Measurements from ENCODE around the gene ELF4. TPM values are rescaled to one million over a fixed set of nuclear protein-coding genes. Genes with fewer than 3 reads are reported as not detected.
A peak's percentile ranks its signal among the peaks of the same experiment; 100 is the strongest.

Gene ELF4
- total RNA-seq, 2 experiments from 2014 or later, result 23.9 to 27.5 TPM

DNA sequence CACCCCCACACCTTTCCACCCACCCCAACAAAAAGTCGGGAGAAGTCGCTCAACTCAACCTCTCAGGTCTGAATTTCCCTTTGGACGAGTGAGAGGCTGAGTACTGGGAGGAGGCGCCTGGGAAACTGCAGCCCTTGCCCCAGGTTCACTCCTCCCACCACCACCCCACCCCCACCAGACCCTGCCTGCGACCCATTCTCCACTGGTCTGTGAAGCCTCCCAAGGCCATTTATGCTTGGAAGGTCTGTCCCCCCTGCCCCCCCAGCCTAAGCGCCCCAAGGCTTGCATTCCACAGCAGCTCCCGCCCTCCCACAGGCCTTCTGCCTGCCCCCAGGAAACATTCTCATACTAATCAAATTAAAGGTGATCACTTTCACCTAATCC, 27.2 kb downstream of the ELF4 start:
- intact Hi-C loops (cut with DNase I, micrococcal nuclease), result loop anchor here (2.0 to 10.0 kb wide), 5 partner anchors 38 to 262 kb away; partner anchors contain the start of genes RAB33A (in 1 of the 2) and ZNF280C (in 1 of the 2)
- CTCF ChIA-PET, result no interaction called here
- Mint-ChIP-seq H3K9me3 (ENCODE audit: low read depth) (no peaks in the 10 kb centered on the region), H3K27me3 (no peaks in the 10 kb centered on the region), H3K36me3 (ENCODE audit: low read depth) (peaks cover 18% of the 10 kb centered on the region), H3K4me1 (peaks cover 73% of the 10 kb centered on the region), H3K4me3 (peak overlapping the region; percentile 74), H3K27ac (peak overlapping the region; percentile 94)
- POLR2A ChIA-PET, result interaction anchor here (0.5 kb wide), 1 partner anchor 81 kb away, joined by 4 read pairs; no protein-coding TSS in a partner anchor
- DNase-seq, result no peak
- no peak for ATAC-seq

DNA sequence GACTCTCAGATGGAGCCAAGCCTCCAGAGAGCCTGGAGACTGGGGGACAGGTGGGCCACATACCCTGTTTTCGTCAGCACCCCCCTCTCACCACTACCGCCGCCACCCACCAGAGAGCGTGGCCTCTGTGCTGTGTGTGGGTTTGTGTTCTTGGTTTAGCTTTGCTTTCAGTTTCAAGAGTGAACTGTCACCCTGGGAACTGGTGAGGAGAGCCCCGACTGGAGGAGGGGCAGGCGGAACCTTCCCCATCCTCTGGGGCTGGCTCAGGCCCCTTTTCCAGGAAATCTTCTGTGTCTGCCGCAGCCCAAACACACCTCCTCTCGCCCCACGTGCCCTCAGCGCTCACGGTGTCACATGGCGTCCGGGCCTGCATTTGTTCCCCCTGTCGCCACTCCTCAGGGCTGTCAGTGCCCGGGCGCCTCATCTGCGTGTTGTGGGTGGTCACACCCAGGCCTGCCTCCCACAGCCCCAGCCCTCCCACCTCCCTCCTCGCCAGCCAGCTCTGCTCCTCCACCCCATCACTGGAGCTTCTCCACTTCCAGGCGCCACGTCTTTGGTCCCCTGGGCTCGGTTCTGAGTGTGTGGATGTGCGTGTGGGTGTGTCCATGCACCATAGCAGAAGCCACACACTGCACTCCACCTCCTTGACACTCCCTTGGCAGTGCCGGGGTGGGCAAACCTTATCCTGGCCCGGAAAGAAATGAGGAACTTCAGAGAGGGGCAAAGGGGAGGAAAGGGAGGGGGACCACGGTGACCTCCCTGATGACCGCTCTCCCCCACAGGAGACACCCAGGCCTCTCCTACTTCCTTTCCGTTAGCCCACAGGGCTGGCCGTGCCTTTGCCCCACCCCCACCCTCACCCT, 27.8 kb downstream of the ELF4 start:
- POLR2A ChIA-PET, result interaction anchor here (0.5 kb wide), 2 partner anchors 15 to 82 kb away, joined by 3 to 4 read pairs; no protein-coding TSS in a partner anchor
- Mint-ChIP-seq H3K27ac (peak overlapping the region; percentile 92), H3K4me3 (peak overlapping the region; percentile 45), H3K27me3 (no peaks in the 10 kb centered on the region), H3K4me1 (peaks cover 67% of the 10 kb centered on the region), H3K9me3 (ENCODE audit: low read depth) (no peaks in the 10 kb centered on the region), H3K36me3 (ENCODE audit: low read depth) (peaks cover 16% of the 10 kb centered on the region)
- peak; percentile 64 for ATAC-seq
- intact Hi-C loops (cut with DNase I, micrococcal nuclease), result loop anchor here (1.0 to 10.0 kb wide), 8 partner anchors 10 to 262 kb away; partner anchors contain the start of genes ELF4 (in 1 of the 2), RAB33A (in 1 of the 2) and ZNF280C (in 1 of the 2)
- CTCF ChIA-PET, result interaction anchor here (0.7 to 4.1 kb wide), 4 partner anchors 14 to 54 kb away, joined by 3 to 67 read pairs (median 4); no protein-coding TSS in a partner anchor
- peak; percentile 88 for DNase-seq

DNA sequence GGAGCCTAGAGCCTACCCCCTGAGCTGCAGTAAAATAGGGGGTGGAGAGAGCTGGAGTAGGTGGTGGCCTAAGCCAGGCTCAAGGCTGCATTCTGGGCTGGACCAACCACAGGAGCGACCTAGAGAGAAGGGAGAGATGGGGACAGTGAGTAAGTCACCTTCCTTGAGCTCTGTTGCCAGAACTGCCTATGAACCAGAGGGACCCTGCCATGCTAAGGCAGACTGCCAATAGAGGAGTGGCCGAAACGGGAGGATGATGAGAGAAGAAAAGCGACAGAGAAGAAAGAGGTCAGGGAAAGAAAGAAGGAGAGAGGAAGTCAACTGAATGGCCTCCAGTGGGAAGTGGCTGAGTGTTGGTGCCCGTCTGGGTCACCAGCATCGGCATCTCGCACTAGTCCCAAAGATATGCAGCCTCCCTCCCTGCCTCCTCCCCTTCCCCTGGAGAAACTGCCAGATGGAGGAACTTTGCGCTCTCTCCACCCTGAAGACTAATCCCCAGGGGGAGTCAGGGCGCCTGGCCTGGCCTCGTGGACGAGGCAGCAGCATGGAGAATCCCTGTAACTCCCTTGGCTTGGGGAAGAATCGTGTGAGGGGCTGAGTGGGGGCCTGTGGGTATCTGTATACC, 28.8 kb downstream of the ELF4 start:
- peak overlapping the region; percentile 45 for H3K4me3 Mint-ChIP-seq
- H3K4me1 Mint-ChIP-seq, result peaks cover 59% of the 10 kb centered on the region
- ChIA-PET CTCF (interaction anchor here (0.7 to 4.1 kb wide), 9 partner anchors 13 to 144 kb away, joined by 3 to 67 read pairs (median 4); no protein-coding TSS in a partner anchor), POLR2A (interaction anchor here (1.1 kb wide), 1 partner anchor 84 kb away, joined by 4 read pairs; the partner anchor contains the start of gene AIFM1)
- no peaks in the 10 kb centered on the region for H3K9me3 Mint-ChIP-seq (ENCODE audit: low read depth)
- H3K27me3 Mint-ChIP-seq, result no peaks in the 10 kb centered on the region
- H3K27ac Mint-ChIP-seq, result peak overlapping the region; percentile 92
- no peak for ATAC-seq
- DNase-seq, result no peak
- peaks cover 16% of the 10 kb centered on the region for H3K36me3 Mint-ChIP-seq (ENCODE audit: low read depth)
- intact Hi-C loops (cut with DNase I, micrococcal nuclease), result loop anchor here (1.0 to 10.0 kb wide), 8 partner anchors 11 to 263 kb away; partner anchors contain the start of genes ELF4 (in 1 of the 2), RAB33A (in 1 of the 2) and ZNF280C (in 1 of the 2)

DNA sequence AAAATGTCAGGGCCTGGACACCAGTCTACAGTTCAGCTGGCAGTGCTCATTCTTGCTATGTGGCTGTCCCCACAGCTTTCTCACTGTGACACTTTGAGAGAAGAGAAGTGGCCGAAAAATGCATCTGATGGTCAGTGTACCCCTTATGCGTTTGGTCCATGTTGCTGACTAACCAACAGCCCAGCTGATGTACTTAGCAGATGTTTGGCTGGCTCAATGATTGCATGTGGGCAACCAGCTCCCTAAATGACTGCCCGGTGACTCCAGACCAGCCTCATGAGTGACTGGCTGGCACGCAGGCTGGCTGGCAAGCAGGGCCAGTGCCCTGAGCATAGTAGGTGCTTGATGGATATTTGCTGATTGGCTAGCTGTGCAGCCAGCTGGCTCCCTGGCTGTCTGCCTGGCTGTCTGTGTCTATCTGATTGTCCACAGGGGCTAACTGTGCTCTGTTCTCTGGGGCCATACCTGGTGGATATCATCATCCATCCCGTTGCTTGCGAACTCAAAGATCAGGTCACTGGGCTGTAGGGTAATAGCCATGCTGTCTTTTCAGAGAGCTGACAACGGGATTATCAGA, 29.4 kb downstream of the ELF4 start:
- no peak overlapping the region for H3K27ac Mint-ChIP-seq

DNA sequence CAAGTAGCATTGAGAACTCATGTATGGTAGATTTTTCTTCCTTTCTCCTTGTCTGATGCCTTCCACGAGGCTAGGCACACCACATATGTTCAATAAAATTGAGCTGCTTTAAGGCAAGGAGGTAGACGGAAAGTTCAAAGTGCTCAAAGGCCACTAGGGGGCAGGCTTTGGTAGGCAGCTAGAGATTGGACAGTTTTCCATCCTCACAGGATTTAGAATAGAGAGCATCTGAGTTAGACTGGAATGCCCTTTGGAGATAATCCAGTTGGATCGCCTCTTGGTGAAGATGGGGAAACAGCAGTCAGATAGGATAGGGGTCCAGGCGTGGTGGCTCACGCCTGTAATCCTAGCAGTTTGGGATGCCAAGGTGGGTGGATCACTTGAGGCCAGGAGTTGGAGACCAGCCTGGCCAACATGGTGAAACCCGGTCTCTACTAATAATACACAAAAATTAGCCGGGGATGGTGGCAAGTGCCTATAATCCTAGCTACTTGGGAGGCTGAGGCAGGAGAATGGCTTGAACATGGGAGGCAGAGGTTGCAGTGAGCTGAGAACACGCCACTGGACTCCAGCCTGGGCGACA, 30.4 kb downstream of the ELF4 start:
- DNase-seq (peak; percentile 72), ATAC-seq (no peak)
- peaks cover 15% of the 10 kb centered on the region for H3K36me3 Mint-ChIP-seq (ENCODE audit: low read depth)
- peak overlapping the region; percentile 26 for H3K27ac Mint-ChIP-seq
- ChIA-PET CTCF (interaction anchor here (0.6 to 4.1 kb wide), 33 partner anchors 9 to 466 kb away, joined by 3 to 67 read pairs (median 4); partner anchors contain the start of gene UTP14A), POLR2A (no interaction called here)
- no peaks in the 10 kb centered on the region for H3K9me3 Mint-ChIP-seq (ENCODE audit: low read depth)
- no peaks in the 10 kb centered on the region for H3K27me3 Mint-ChIP-seq
- H3K4me3 Mint-ChIP-seq, result no peak overlapping the region
- intact Hi-C loops (cut with DNase I, micrococcal nuclease), result loop anchor here (1.0 to 10.0 kb wide), 4 partner anchors 92 to 265 kb away; partner anchors contain the start of genes RAB33A (in 1 of the 2) and ZNF280C (in 1 of the 2)
- peaks cover 45% of the 10 kb centered on the region for H3K4me1 Mint-ChIP-seq

More for the DNA sequence above, 29.4 kb downstream of the ELF4 start:
- no peaks in the 10 kb centered on the region for H3K9me3 Mint-ChIP-seq (ENCODE audit: low read depth)
- no peaks in the 10 kb centered on the region for H3K27me3 Mint-ChIP-seq
- DNase-seq (no peak), ATAC-seq (no peak)
- H3K4me3 Mint-ChIP-seq, result no peak overlapping the region
- ChIA-PET CTCF (interaction anchor here (0.5 to 4.1 kb wide), 14 partner anchors 14 to 194 kb away, joined by 3 to 67 read pairs (median 3); no protein-coding TSS in a partner anchor), POLR2A (interaction anchor here (1.1 kb wide), 1 partner anchor 85 kb away, joined by 4 read pairs; the partner anchor contains the start of gene AIFM1)
- H3K36me3 Mint-ChIP-seq (ENCODE audit: low read depth), result peaks cover 14% of the 10 kb centered on the region
- intact Hi-C loops (cut with DNase I, micrococcal nuclease), result loop anchor here (1.0 to 10.0 kb wide), 4 partner anchors 91 to 264 kb away; partner anchors contain the start of genes RAB33A (in 1 of the 2) and ZNF280C (in 1 of the 2)
- H3K4me1 Mint-ChIP-seq, result peaks cover 54% of the 10 kb centered on the region

DNA sequence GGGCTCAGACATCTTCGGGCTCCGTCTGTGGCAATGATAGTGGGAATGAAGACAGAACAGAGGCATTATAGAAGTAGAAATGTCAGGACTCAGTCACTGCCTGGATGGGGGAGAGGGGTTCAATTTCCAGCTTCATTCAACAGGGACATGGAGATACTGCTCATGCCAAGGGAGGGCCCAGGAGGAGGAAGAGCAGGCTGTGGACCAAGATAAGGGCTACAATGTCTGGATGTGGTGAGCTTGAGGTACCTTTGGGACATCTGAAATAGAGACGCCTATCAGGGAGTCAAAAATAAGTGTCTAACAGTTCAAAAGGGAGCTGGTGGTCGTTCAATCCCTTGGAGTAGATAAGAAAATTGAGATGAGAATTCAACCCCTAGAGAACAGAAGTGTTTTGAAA, 34.5 kb downstream of the ELF4 start:
- Mint-ChIP-seq H3K4me1 (peaks cover 8% of the 10 kb centered on the region), H3K4me3 (no peak overlapping the region)

DNA sequence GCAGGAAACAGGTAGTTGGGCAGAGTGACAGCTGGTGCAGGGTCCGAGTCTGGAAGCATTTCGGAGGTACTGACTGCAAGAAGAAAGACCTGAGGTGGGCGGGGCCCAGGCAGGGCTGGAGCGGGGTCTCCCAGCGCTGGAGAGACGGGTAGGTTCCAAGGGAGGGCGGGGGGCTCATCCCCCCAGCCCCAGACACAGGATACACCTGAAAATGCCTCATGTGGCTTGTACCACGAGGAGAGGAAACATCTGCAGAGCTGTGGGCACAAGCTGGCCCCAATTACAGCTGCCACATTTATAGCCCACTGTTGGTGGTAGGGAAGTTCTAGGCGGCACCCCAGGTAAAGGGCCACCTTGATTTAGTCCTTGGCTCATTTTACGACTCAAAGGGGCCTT, 38.0 kb downstream of the ELF4 start:
- H3K27me3 Mint-ChIP-seq, result no peaks in the 10 kb centered on the region
- intact Hi-C loops (cut with DNase I, micrococcal nuclease), result no loop called here
- no peaks in the 10 kb centered on the region for H3K9me3 Mint-ChIP-seq (ENCODE audit: low read depth)
- H3K27ac Mint-ChIP-seq, result no peak overlapping the region
- no peak for ATAC-seq
- no peak for DNase-seq
- peaks cover 13% of the 10 kb centered on the region for H3K36me3 Mint-ChIP-seq (ENCODE audit: low read depth)
- ChIA-PET CTCF (no interaction called here), POLR2A (no interaction called here)
- no peaks in the 10 kb centered on the region for H3K4me1 Mint-ChIP-seq
- no peak overlapping the region for H3K4me3 Mint-ChIP-seq

More for the DNA sequence above, 34.5 kb downstream of the ELF4 start:
- H3K36me3 Mint-ChIP-seq (ENCODE audit: low read depth), result peaks cover 18% of the 10 kb centered on the region
- H3K27ac Mint-ChIP-seq, result no peak overlapping the region
- DNase-seq (no peak), ATAC-seq (no peak)
- ChIA-PET POLR2A (no interaction called here), CTCF (interaction anchor here (1.1 kb wide), 2 partner anchors 116 to 150 kb away, joined by 3 read pairs; no protein-coding TSS in a partner anchor)
- no peaks in the 10 kb centered on the region for H3K9me3 Mint-ChIP-seq (ENCODE audit: low read depth)
- intact Hi-C loops (cut with DNase I, micrococcal nuclease), result no loop called here
- H3K27me3 Mint-ChIP-seq, result no peaks in the 10 kb centered on the region

DNA sequence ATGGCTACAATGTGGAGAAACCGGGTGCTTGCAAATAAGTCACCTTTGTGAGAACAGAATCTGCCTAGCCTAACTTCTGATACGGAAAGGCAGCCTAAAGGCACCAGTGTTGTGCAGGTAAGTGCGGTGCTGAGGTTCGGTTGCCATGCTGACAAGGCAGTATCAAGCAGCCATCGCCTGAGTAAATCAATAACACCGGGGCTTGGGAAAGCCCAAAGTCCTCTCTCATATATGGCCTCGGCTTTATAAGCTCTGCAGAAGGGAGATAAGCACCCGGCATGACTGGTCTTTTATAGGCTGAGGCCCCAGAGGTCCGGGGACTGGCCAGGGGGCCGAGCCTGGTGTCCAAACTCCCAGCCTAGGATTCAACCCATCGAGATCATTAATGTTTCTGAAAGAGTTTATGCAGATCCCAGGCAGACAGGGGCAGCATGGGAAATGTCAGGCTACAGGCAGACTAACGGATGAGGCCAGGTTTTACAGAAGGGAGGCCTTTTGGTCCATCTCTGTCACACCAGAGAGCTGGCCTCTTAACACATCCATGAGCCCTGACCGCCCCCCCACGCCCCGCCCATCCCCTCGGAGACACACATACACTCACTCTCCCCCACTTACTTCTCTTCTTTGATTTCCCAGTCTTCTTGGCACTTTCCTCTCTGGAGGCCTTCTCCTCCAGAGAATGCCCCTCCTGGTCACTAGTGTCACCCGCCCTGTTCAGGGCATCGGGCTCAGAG, 38.5 kb downstream of the ELF4 start:
- H3K4me1 Mint-ChIP-seq, result no peaks in the 10 kb centered on the region
- no peak overlapping the region for H3K4me3 Mint-ChIP-seq
- intact Hi-C loops (cut with DNase I, micrococcal nuclease), result no loop called here
- no peak for DNase-seq
- no peaks in the 10 kb centered on the region for H3K27me3 Mint-ChIP-seq
- no peak for ATAC-seq
- H3K27ac Mint-ChIP-seq, result no peak overlapping the region
- POLR2A ChIA-PET, result no interaction called here
- peaks cover 16% of the 10 kb centered on the region for H3K36me3 Mint-ChIP-seq (ENCODE audit: low read depth)
- CTCF ChIA-PET, result interaction anchor here (1.0 kb wide), 1 partner anchor 8 kb away, joined by 4 read pairs; no protein-coding TSS in a partner anchor
- H3K9me3 Mint-ChIP-seq (ENCODE audit: low read depth), result no peaks in the 10 kb centered on the region

DNA sequence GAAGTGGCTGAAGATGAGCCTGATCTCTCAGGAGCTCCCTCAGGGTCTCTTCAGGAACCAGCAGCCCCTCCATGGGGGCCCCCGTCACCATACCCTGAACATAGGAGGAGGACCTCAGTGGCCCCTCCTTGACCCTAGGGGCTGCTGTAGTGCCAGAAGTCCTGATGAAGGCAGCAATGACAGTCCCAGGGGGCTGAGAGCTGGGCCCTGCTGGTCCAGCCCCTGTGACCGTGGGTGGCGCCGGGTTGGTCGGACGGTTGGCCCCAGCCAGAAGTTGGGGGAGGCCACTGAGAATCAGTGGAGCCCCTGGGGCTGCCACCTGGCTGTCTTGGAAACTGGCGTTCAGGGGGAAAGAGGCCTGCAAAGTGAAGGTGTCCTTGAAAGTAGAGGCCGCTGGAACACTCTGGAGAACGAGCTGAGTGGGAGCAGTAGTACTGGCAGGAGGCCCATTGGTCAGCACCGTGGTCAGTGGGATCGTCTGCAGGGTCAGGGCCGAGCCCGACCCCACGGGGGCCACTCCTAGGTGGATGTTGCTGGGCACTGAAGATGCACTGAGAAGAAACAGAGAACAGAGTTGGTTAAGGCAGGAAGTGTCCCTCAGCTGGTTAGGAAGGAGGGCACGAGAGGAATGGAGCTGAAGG, 43.2 kb downstream of the ELF4 start:
- H3K27ac Mint-ChIP-seq, result no peak overlapping the region
- intact Hi-C loops (cut with DNase I, micrococcal nuclease), result no loop called here
- ChIA-PET CTCF (interaction anchor here (0.7 kb wide), 1 partner anchor 155 kb away, joined by 3 read pairs; no protein-coding TSS in a partner anchor), POLR2A (no interaction called here)
- H3K9me3 Mint-ChIP-seq (ENCODE audit: low read depth), result no peaks in the 10 kb centered on the region
- H3K4me1 Mint-ChIP-seq, result no peaks in the 10 kb centered on the region
- H3K36me3 Mint-ChIP-seq (ENCODE audit: low read depth), result peaks cover 20% of the 10 kb centered on the region
- DNase-seq, result no peak
- H3K4me3 Mint-ChIP-seq, result no peak overlapping the region
- no peak for ATAC-seq
- H3K27me3 Mint-ChIP-seq, result no peaks in the 10 kb centered on the region

All from activated CD4-positive, alpha-beta T cell treated with anti-CD3 and anti-CD28 coated beads for 36 hours (primary cell).